Panc1 (cell line): ENCODE measurements around the gene DENND4B.

Experiments used
- CTCF ChIP-seq: fragments of 450-650 bp; IDR thresholded peaks from 2 replicates; pipeline ENCODE4 v1.5.1; 2017; ENCODE audit warnings: mild to moderate bottlenecking
- POLR2AphosphoS5 ChIP-seq: IDR thresholded peaks from 2 replicates; pipeline ENCODE4 v1.6.1; 2012; ENCODE audit warnings: mild to moderate bottlenecking, low read depth, low read length, moderate library complexity

GRCh38 chr1:153995202-153995601, 48.7 kb upstream of the DENND4B start:
- no peak for TF ChIP-seq CTCF
- TF ChIP-seq POLR2AphosphoS5: no peak
